Endodermal cell (in vitro differentiated cells): ENCODE measurements around the gene WDFY2. TPM values are rescaled to one million over a fixed set of nuclear protein-coding genes. Genes with fewer than 3 reads are reported as not detected.
"Not testable (repeated sequence)": the region's sequence is repeated elsewhere in the genome, so short reads cannot be mapped to it uniquely, and the experiment has no call there.

Experiments used
- DNase-seq: peaks from one replicate; pipeline ENCODE4 v3.0.0-alpha.2; 2017
- H3K27ac ChIP-seq: 2 replicates; pipeline ENCODE4 v1.5.1; 2013; ENCODE audit warnings: mild to moderate bottlenecking, low read depth, low read length, moderate library complexity
- H3K27me3 ChIP-seq: 2 replicates; pipeline ENCODE4 v1.6.1; 2013; ENCODE audit warnings: mild to moderate bottlenecking, low read length, moderate library complexity; ENCODE audit not compliant: insufficient read depth, control insufficient read depth, poor library complexity, severe bottlenecking
- H3K36me3 ChIP-seq: 2 replicates; pipeline ENCODE4 v1.7.0; 2013; ENCODE audit warnings: mild to moderate bottlenecking, low read length, moderate library complexity; ENCODE audit not compliant: control insufficient read depth, insufficient read depth
- H3K4me1 ChIP-seq: one replicate; pipeline ENCODE4 v1.7.0; 2013; ENCODE audit warnings: low read length; ENCODE audit not compliant: control insufficient read depth, insufficient read depth
- H3K4me3 ChIP-seq: 2 replicates; pipeline ENCODE4 v1.5.1; 2013; ENCODE audit warnings: mild to moderate bottlenecking, low read length, moderate library complexity
- H3K9ac ChIP-seq: 2 replicates; pipeline ENCODE4 v1.6.1; 2013; ENCODE audit warnings: mild to moderate bottlenecking, low read length, moderate library complexity; ENCODE audit not compliant: poor library complexity, severe bottlenecking; ENCODE audit errors: extremely low read depth
- H3K9me3 ChIP-seq: 2 replicates; pipeline ENCODE4 v1.6.1; 2013; ENCODE audit warnings: mild to moderate bottlenecking, low read length, moderate library complexity; ENCODE audit not compliant: control insufficient read depth
- H3K27ac Mint-ChIP-seq: 2 replicates; pipeline ENCODE4 v1.8.0; 2020; ENCODE audit warnings: mixed read lengths
- H3K27me3 Mint-ChIP-seq: 2 replicates; pipeline ENCODE4 v1.8.0; 2021; ENCODE audit warnings: mild to moderate bottlenecking, mixed read lengths; ENCODE audit not compliant: insufficient read depth
- H3K36me3 Mint-ChIP-seq: 2 replicates; pipeline ENCODE4 v1.8.0; 2020; ENCODE audit warnings: low read depth, mixed read lengths
- H3K4me1 Mint-ChIP-seq: 2 replicates; pipeline ENCODE4 v1.8.0; 2020; ENCODE audit warnings: mixed read lengths
- H3K4me3 Mint-ChIP-seq: 2 replicates; pipeline ENCODE4 v1.8.0; 2020; ENCODE audit warnings: mild to moderate bottlenecking, moderate library complexity, mixed read lengths
- H3K9me3 Mint-ChIP-seq: 2 replicates; pipeline ENCODE4 v1.8.0; 2020; ENCODE audit warnings: mild to moderate bottlenecking, mixed read lengths
- CTCF ChIP-seq: fragments of 200-600 bp; sonication (generic); conservative IDR thresholded peaks from 2 replicates; pipeline ENCODE4 v1.5.0; 2021; ENCODE audit warnings: antibody characterized with exemption, mild to moderate bottlenecking
- WGBS, 2 experiments: methylation state at CpG; one replicate each; pipeline versions ENCODE4 v1.1.5 to v1.1.7; 2013; ENCODE audit warnings: missing lambda C conversion rate in 2 of 2, mixed read lengths in 1 of 2; ENCODE audit not compliant: insufficient coverage in 1 of 2, insufficient read length in 1 of 2; 5-methylcytosine and 5-hydroxymethylcytosine counted together
- total RNA-seq, 2 donors: library from RNA; stranded (reverse); fragmentation: NEBNext Ultra II Directional in 1 of 2; extraction: Animal tissue kit (Norgen Biotek cat#: 25700) in 1 of 2; gene quantifications; 2 replicates in 1 of 2; 3 replicates in 1 of 2; pipeline ENCODE4 v1.2.1, GENCODE V29; 2021

The WDFY2 gene
- total RNA-seq, 2 donors from 2014 or later, result 20.6 to 28.0 TPM

- H3K4me1 Mint-ChIP-seq, result peaks cover 44% of the 10 kb centered on the region
- H3K9me3 Mint-ChIP-seq, result peaks cover 7% of the 10 kb centered on the region
- WGBS, 2 experiments, result 87 to 96% methylated on average over 4 to 5 of the region's 5 CpGs
Observed at GRCh38 chr13:51687947-51688714, 103.9 kb downstream of the WDFY2 start.

GRCh38 chr13:51688937-51689662 lies 104.8 kb downstream of the WDFY2 start:
- Histone ChIP-seq H3K9me3 (no peaks in the 10 kb centered on the region), H3K27ac (no peak overlapping the region), H3K4me1 (peaks cover 9% of the 10 kb centered on the region), H3K4me3 (peak overlapping the region; percentile 48), H3K27me3 (no peaks in the 10 kb centered on the region), H3K9ac (no peak overlapping the region), H3K36me3 (no peaks in the 10 kb centered on the region)
- no peak for TF ChIP-seq CTCF
- H3K4me1 Mint-ChIP-seq, result peaks cover 34% of the 10 kb centered on the region
- DNase-seq, result peak; percentile 51
- no peaks in the 10 kb centered on the region for H3K27me3 Mint-ChIP-seq
- 69 to 77% methylated on average over 4 to 8 of the region's 8 CpGs for WGBS, 2 experiments
- no peak overlapping the region for H3K4me3 Mint-ChIP-seq
- peak overlapping the region; percentile 42 for H3K27ac Mint-ChIP-seq
- H3K9me3 Mint-ChIP-seq, result peaks cover 8% of the 10 kb centered on the region
- H3K36me3 Mint-ChIP-seq, result peaks cover 2% of the 10 kb centered on the region

More at GRCh38 chr13:51687947-51688714, 103.9 kb downstream of the WDFY2 start:
- Mint-ChIP-seq H3K27me3 (no peaks in the 10 kb centered on the region), H3K36me3 (peaks cover 2% of the 10 kb centered on the region), H3K4me3 (no peak overlapping the region), H3K27ac (peak overlapping the region; percentile 12)
- Histone ChIP-seq H3K27me3 (no peaks in the 10 kb centered on the region), H3K9ac (no peak overlapping the region), H3K4me1 (peaks cover 9% of the 10 kb centered on the region), H3K9me3 (no peaks in the 10 kb centered on the region), H3K27ac (no peak overlapping the region), H3K36me3 (no peaks in the 10 kb centered on the region), H3K4me3 (no peak overlapping the region)
- no peak for DNase-seq
- no peak for TF ChIP-seq CTCF

GRCh38 chr13:51689663-51689996 lies 105.4 kb downstream of the WDFY2 start:
- no peak overlapping the region for H3K27ac ChIP-seq
- DNase-seq, result no peak
- H3K36me3 Mint-ChIP-seq, result peaks cover 2% of the 10 kb centered on the region
- H3K27me3 ChIP-seq, result no peaks in the 10 kb centered on the region
- no peak overlapping the region for H3K9ac ChIP-seq
- WGBS, 2 experiments, result 23 to 50% methylated on average over 1 to 2 of the region's 2 CpGs
- peak overlapping the region; percentile 48 for H3K4me3 ChIP-seq
- H3K4me1 ChIP-seq, result peaks cover 9% of the 10 kb centered on the region
- H3K4me1 Mint-ChIP-seq, result peaks cover 29% of the 10 kb centered on the region
- H3K4me3 Mint-ChIP-seq, result no peak overlapping the region
- no peak for TF ChIP-seq CTCF
- H3K27ac Mint-ChIP-seq, result peak overlapping the region; percentile 42
- H3K9me3 Mint-ChIP-seq, result peaks cover 11% of the 10 kb centered on the region
- H3K36me3 ChIP-seq, result no peaks in the 10 kb centered on the region
- H3K27me3 Mint-ChIP-seq, result no peaks in the 10 kb centered on the region
- H3K9me3 ChIP-seq, result no peaks in the 10 kb centered on the region

GRCh38 chr13:51695677-51696076 lies 111.4 kb downstream of the WDFY2 start:
- Mint-ChIP-seq H3K36me3 (peaks cover 29% of the 10 kb centered on the region), H3K9me3 (peaks cover 35% of the 10 kb centered on the region)
- not testable (repeated sequence) for H3K4me3 Mint-ChIP-seq, H3K4me3 ChIP-seq, H3K27ac Mint-ChIP-seq, H3K27me3 ChIP-seq, H3K4me1 ChIP-seq, H3K4me1 Mint-ChIP-seq, H3K27me3 Mint-ChIP-seq, DNase-seq, H3K36me3 ChIP-seq, H3K27ac ChIP-seq, H3K9ac ChIP-seq
- H3K9me3 ChIP-seq, result peaks cover 19% of the 10 kb centered on the region
- WGBS, 2 experiments, result 93 to 100% methylated on average over 1 to 8 of the region's 8 CpGs
